Bronchial epithelial cell (primary cell): ENCODE results near the gene PKN2. TPM values are rescaled to one million over a fixed set of nuclear protein-coding genes. Genes with fewer than 3 reads are reported as not detected.
A peak's percentile ranks its signal among the peaks of the same experiment; 100 is the strongest.

Experiments used
- DNase-seq: peaks from one replicate; pipeline ENCODE4 v3.0.0-alpha.2; 2010; ENCODE audit warnings: low read depth
- FAIRE-seq: peaks from 2 replicates; lab custom pipeline; 2011; peaks lifted over from hg19 to GRCh38; lab: Jason Lieb, UNC
- H3K27me3 ChIP-seq: 2 replicates; pipeline ENCODE4 v1.5.1; 2011; ENCODE audit warnings: low read length; ENCODE audit not compliant: control insufficient read depth, insufficient read depth
- H3K36me3 ChIP-seq: 2 replicates; pipeline ENCODE4 v1.5.1; 2011; ENCODE audit warnings: low read length; ENCODE audit not compliant: control insufficient read depth, insufficient read depth
- H3K4me3 ChIP-seq: 2 replicates; pipeline ENCODE4 v1.5.1; 2011; ENCODE audit warnings: mild to moderate bottlenecking, low read depth, low read length, control low read depth
- total RNA-seq: library from RNA; depleted of rRNA; stranded (reverse); fragments of >200 nt; gene quantifications from 2 replicates; pipeline ENCODE4 v1.2.1, GENCODE V29; 2014
- TF ChIP-seq, protein P1 (sequence below): IDR thresholded peaks from 2 replicates; pipeline ENCODE4 v1.5.1; 2011; ENCODE audit warnings: mild to moderate bottlenecking, moderate library complexity, low read length, control low read depth, inconsistent platforms; ENCODE audit not compliant: insufficient read depth, severe bottlenecking

PKN2 gene
- total RNA-seq, 1 donor from 2014 or later = 18.2 TPM

DNA sequence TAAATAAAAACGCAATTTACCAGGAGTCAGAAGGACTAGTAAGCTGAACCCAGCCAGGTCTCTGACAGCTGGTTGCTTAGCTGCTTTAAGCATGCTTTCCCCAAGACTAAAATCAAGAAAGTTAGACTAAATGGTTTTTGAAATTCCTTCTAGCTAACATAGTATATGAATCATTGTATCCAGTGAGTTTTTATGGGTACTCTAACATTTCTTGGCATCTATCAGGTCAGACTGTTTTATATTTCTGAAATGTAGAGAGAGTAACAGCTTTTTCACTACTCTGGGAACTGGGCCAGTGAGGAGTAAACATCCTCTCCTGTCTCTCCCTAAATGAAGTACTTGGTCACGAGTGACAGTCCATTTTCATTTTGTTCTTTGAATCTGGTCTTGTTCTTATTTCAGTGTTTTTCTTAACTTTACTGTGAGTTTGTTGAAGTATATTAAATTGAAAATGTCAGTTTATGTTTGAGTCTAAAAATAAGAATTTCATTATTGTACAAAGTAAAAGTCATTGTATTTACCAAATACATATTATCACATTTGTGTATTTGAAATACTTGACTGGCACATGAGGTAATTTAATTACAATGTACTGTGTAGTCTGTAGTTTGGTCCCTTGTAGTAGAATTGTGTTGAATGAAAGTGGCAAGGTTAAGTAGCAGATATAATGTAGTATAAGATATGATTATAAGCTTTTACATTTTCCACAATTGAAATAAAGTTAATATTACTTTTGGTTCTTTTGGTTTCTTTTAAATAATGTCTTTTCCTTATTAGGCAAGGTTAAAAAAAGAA, 47.6 kb downstream of the PKN2 start:
- Histone ChIP-seq H3K36me3 (no peaks in the 10 kb centered on the region), H3K4me3 (no peak overlapping the region), H3K27me3 (no peaks in the 10 kb centered on the region)
- no peak for FAIRE-seq
- peak; percentile 33 for DNase-seq
- TF ChIP-seq, protein P1, sequence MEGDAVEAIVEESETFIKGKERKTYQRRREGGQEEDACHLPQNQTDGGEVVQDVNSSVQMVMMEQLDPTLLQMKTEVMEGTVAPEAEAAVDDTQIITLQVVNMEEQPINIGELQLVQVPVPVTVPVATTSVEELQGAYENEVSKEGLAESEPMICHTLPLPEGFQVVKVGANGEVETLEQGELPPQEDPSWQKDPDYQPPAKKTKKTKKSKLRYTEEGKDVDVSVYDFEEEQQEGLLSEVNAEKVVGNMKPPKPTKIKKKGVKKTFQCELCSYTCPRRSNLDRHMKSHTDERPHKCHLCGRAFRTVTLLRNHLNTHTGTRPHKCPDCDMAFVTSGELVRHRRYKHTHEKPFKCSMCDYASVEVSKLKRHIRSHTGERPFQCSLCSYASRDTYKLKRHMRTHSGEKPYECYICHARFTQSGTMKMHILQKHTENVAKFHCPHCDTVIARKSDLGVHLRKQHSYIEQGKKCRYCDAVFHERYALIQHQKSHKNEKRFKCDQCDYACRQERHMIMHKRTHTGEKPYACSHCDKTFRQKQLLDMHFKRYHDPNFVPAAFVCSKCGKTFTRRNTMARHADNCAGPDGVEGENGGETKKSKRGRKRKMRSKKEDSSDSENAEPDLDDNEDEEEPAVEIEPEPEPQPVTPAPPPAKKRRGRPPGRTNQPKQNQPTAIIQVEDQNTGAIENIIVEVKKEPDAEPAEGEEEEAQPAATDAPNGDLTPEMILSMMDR = no peak

DNA sequence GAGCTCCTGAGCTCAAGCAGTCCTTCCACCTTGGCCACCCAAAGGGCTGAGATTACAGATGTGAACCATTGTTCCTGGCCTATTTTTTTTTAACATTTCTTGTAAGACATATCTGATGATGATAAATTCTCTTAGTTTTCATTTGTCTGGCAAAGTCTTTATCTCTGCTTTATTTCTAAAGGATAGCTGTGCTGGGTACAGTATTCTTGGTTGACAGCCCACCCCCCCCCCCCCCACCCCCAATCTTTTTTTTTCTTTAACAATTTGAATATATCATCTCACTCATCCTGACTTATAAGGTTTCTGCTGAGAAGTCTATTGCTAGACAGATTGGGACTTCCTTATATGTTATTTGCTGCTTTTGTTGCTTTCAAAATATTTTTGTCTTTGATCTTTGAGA, 51.3 kb downstream of the PKN2 start:
- TF ChIP-seq, protein P1 = no peak
- no peaks in the 10 kb centered on the region for H3K27me3 ChIP-seq
- FAIRE-seq (no peak), DNase-seq (no peak)
- H3K4me3 ChIP-seq = no peak overlapping the region
- H3K36me3 ChIP-seq = no peaks in the 10 kb centered on the region

DNA sequence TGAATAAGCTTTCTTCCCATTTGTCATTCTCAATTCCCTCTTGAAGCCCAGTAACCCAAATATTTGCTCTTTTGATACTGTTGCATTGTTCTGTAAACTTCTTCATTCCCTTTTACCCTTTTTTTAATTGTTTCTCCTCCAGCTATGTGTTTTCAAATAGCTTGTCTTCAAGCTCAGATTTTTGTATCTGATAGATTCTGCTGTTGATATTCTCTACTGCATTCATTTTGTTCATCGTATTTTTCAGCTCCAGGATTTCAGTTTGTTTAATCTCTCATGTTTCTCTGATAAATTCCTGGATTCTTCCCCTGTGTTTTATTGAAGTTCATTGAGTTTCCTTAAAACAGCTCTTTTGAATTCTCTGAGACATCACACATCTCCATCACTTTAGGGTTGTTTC, 51.8 kb downstream of the PKN2 start:
- Histone ChIP-seq H3K27me3 (no peaks in the 10 kb centered on the region), H3K4me3 (no peak overlapping the region), H3K36me3 (no peaks in the 10 kb centered on the region)
- TF ChIP-seq, protein P1 = no peak
- DNase-seq (no peak), FAIRE-seq (no peak)

DNA sequence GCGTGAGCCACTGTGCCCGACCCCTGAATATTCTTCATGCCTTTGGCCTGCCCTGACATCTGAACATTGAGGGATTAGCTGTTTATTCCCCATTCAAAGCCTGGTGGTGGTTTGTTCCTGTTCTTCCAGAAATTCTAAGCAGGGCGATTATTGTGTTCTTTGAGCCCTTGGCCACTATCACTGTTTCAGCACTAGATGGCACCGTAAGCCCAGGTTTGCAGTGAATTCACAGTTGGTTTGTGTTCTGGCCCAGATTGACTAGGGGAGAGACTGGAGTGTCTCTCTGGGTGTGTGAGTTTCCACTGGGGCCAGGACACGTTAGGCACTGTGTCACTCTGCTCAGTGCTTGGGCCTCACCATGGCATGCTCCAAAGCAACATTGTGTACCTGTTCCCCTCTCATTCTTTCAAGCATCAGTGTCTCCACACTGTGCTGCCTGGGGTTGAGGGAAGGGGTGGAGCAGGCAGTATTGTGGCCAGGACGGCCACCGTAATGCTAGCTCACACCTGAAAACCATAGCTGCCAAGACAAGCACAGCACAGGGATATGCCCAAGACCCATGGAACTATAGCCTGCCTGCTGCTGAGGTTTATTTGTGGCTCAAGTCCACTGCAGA, 52.7 kb downstream of the PKN2 start:
- DNase-seq (peak; percentile 35), FAIRE-seq (no peak)
- H3K27me3 ChIP-seq = no peaks in the 10 kb centered on the region
- no peaks in the 10 kb centered on the region for H3K36me3 ChIP-seq
- H3K4me3 ChIP-seq = no peak overlapping the region
- TF ChIP-seq, protein P1 = peak; percentile 75

DNA sequence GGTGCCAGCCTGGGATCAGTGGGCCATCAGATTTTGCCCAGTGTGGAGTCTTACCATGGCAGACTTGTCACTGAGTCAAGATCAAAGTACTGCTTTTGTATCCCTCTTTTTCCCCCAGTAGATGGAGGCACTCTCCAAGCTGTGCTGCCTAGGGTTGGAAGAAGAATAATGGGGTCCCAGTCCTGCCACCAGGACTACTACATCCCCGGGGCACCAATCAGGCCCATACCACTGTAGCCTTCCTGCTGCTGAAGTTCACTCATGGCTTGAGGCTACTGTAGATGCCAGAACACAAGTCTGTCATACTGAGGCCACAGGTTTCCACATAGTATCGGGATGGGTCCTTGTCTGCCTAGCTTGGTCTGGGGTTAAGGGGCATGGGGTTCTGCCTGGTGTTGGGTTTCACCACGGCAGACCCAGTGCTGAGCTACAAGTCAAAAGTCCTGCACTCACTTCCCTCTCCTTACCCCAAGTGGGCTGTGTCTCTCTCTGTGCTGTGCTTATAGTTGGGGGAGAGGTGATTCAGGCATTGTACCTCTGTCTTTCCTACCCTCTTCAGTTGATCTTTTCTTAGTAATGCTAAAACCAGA, 53.4 kb downstream of the PKN2 start:
- FAIRE-seq (no peak), DNase-seq (no peak)
- TF ChIP-seq, protein P1 = no peak
- H3K4me3 ChIP-seq = no peak overlapping the region
- no peaks in the 10 kb centered on the region for H3K27me3 ChIP-seq
- H3K36me3 ChIP-seq = no peaks in the 10 kb centered on the region
